C4-2B (cell line): ENCODE data around the gene CCNY.

ENCODE experiments used
- CTCF ChIP-seq: fragments of 450-650 bp; conservative IDR thresholded peaks from 2 replicates; pipeline ENCODE4 v1.5.1; 2017; ENCODE audit warnings: mild to moderate bottlenecking
- ZFX ChIP-seq: fragments of 450-650 bp; IDR thresholded peaks from 2 replicates; pipeline ENCODE4 v1.6.1; 2017

- TF ChIP-seq CTCF (no peak), ZFX (no peak)
These were observed 229.3 kb downstream of the CCNY start for GRCh38 chr10:35565602-35566081.
